IPS-18c (cell line): ENCODE data around the gene CLCN2.
"Not testable (repeated sequence)": the region's sequence is repeated elsewhere in the genome, so short reads cannot be mapped to it uniquely, and the experiment has no call there.

Experiments
- H3K4me3 ChIP-seq: 2 replicates; pipeline ENCODE4 v1.7.0; 2013; ENCODE audit warnings: low read depth, mild to moderate bottlenecking, low read length, moderate library complexity; ENCODE audit not compliant: insufficient read depth
- H3K9me3 ChIP-seq: one replicate; pipeline ENCODE4 v1.6.1; 2013; ENCODE audit warnings: mild to moderate bottlenecking, low read length, moderate library complexity; ENCODE audit not compliant: control insufficient read depth, insufficient read depth

CLCN2 gene

DNA sequence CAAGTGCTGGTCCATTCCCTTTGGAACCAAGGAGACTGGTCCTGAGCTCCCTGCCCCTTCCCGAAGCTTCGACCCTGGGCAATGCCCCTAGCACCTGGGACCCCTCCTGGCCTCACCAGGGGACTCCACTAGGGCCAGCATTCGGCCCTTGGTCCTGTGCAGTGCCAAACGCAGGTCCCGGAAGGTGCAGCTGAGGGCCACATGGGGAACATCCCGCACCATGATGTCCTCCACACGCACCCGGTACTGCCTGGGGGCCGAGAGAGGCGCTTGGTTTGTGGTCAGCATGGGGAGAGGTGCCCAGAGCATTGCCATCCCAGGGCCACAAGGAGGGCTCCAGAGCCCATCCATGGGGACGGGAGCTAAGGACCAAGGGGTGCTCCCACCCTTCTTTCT is 7.9 kb downstream of the CLCN2 start:
- no peak overlapping the region for H3K4me3 ChIP-seq

DNA sequence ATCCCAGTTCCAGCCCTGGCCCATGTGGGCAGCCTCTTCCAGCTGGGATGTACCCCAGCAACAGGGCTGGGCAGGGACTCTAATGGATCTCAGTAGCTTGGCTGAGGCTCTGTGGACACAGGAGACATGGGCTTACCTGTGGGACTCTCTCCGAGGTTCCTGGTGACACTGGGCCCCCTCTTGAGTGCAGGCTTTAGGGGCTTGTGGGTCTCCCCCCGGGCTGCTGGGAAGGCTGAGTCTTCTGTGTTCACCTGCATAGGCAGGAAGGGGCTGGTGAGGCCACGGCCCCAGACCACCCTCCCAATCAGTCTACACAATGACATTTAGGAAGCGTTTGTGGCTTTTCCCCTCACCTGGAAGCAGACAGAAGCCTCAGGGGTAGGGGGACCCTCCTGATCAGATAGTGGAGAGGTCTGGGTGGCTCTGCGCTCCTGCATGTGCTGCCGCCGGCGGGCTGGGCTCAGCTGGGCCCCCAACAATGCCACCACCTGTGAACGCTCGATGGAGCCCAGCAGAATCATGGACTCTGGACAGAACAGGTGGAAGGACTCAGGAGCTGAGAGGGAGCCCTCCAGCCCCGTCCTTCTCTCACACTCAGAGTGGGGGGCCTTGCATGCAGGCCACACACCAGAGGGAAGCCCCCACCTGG is 8.4 kb downstream of the CLCN2 start:
- Histone ChIP-seq H3K4me3 (no peak overlapping the region), H3K9me3 (no peaks in the 10 kb centered on the region)

More for the DNA sequence above, 7.9 kb downstream of the CLCN2 start:
- H3K9me3 ChIP-seq, result no peaks in the 10 kb centered on the region

DNA sequence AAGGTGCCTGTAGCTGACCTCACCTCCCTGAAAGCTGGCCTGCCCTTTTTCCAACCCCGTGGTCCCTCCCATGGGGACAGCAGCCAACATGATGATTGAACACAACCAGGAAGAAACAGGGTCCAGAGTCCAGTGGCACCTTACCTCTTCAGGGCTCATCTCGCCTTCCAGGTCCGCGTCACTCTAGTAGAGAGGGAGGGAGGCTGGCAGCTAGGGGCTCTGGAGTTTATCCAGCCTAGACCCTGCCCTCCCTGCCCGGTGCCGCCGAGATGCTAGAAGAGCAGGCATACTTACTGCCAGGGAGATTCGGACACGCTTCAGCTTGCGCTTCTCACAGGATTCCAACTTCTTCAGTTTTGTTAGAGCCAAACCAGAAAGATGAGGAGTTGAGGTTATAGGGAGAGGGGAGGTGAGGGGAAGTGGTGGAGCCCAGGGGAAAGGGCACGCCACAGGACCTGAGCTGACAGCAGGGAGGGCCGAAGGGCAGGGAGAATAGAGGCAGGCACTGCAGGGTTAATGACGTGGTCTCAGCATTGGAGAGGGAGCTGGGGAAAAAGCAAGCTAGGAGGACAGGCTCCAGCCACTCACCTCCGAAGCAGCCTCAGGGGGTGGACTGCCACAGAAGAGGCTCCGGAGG is 9.1 kb downstream of the CLCN2 start:
- H3K4me3 ChIP-seq, result no peak overlapping the region

DNA sequence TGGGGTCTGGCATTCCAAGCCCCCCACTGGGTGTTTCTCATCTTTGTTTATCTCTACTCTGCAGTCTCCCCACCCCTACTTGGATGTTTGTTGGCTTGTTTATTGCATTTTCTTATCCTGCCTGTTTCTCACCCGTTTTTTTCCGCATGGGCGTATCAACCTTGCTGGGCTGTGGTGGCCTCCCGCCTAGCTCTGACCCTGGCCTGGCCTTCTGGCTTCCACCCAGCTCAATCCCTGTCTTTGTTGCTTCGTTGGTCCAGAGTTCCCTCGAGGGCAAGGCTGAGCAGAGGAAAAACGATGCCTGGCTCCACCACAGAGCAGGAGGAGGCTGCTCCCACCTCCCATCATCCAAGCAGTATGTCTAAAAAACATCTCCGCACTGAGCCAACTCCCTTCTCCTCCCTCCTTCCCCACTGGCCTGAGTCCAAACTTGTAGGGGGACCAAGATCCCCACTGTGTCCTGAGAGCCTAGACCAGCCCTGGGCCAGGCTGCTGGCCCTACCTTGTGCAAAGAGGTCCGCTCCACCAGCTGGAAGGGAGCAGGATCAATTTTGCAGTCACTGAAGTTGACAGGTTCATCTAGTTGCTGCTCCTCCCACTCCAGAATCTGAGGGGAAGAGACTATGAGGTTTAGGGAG is 9.8 kb downstream of the CLCN2 start:
- H3K9me3 ChIP-seq, result no peaks in the 10 kb centered on the region
- no peak overlapping the region for H3K4me3 ChIP-seq

More for the DNA sequence above, 9.1 kb downstream of the CLCN2 start:
- H3K9me3 ChIP-seq, result no peaks in the 10 kb centered on the region

DNA sequence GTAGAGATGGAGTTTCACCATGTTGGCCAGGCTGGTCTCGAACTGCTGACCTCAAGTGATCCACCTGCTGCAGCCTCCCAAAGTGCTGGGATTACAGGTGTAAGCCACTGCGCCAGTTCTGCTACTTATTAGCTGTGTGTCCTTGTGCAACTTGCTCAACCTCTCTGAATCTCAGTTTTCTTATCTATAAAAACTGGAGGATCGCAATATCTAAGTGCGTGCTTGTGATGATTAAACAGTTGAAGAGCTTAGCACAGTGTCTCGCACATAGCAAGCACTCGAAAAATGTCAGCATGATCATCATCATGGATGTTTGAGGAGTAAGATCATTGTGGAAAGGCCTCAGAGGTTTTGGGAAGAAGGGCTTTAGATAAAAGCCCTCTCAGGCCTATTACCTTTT is 10.8 kb downstream of the CLCN2 start:
- Histone ChIP-seq H3K9me3 (no peaks in the 10 kb centered on the region), H3K4me3 (no peak overlapping the region)

DNA sequence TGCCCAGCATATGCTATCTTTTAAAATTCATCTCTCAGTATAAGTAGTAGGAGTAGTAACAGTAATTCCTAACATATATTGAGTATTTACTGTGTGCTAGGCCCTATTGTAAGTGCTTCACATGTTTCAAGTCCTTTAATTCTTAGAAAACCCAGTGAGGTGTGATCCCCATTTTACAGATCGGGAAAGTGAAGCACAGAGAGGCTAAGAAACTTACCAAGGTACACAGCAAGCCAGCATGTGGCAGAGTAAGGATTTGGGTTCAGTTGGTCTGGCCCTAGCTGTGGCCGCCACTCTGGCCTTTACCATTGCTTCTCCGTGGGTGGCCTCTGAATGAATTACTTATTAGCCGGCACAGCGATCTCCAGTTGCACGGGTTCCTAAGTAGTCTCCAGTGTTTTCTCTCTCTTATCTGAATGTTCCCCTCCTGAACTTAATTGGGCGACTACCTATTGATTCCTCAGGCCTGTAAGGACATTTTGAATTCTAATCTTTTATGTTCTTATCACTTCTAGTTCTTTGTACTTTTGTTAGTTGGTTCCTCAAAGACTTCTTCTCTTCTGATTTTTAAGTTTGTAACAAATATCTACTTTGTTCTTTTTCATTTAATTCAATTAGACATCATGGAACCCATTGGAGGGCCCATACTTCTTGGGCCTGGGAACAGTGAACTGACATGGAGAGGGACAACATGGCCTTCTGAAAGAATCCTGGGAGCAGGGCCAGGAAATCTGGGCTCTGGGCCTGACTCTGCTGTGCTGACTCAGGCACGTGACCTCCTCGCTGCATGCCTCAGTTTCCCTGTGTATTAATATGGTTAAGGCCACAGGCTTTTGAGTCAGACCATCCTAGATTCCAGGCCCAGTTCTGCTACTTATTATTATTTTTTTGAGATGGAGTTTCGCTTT is 11.6 kb downstream of the CLCN2 start:
- no peak overlapping the region for H3K4me3 ChIP-seq
- no peaks in the 10 kb centered on the region for H3K9me3 ChIP-seq

DNA sequence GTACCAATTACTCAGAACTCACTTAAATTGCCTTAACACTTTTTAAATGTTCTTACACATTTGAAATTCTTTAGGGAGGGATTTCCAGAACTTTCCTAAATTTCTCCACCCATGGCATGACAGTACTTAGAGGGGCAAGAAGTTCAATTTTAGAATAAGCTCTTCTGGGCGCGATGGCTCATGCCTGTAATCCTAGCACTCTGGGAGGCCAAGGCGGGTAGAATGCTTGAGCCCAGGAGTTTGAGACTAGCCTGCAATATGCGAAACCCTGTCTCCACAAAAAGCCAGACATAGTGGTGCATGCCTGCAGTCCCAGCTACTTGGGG is 13.4 kb downstream of the CLCN2 start:
- no peak overlapping the region for H3K4me3 ChIP-seq
- H3K9me3 ChIP-seq, result no peaks in the 10 kb centered on the region

DNA sequence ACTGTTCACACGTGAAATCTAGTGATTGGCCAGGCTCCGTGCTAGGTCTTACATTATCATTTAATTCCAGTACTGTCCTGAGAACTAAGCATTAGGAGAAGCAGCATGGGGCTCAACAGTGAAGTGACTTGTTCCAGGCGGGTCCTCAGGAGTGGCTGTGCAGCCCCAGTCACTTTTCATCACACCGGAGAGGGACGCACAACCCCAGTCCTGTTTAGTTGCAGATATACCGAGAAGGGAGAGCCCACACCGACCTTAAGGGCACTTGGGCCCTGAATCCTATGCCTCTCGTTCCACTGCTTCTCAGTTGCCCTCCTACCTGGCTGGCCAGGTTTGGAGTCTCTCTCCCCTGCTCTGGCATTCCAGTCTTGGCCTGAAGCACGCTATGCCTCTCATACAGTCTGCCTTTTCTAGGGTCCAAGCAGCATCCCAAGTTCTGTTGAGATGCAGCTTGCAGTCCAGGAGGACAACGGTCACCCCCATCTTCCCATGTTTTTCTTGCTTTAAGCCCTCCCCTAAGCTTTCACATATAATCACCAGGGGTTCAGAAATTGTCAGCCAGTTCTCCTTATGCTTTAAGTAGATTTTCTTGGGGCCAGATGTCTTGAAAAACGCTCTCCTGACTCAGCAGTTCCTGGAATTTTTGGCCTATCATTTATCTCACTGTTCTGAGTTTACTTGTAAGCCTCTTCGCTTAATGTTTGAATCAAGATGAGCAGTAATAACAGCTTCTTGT is 13.9 kb downstream of the CLCN2 start:
- H3K4me3 ChIP-seq, result no peak overlapping the region
- no peaks in the 10 kb centered on the region for H3K9me3 ChIP-seq

DNA sequence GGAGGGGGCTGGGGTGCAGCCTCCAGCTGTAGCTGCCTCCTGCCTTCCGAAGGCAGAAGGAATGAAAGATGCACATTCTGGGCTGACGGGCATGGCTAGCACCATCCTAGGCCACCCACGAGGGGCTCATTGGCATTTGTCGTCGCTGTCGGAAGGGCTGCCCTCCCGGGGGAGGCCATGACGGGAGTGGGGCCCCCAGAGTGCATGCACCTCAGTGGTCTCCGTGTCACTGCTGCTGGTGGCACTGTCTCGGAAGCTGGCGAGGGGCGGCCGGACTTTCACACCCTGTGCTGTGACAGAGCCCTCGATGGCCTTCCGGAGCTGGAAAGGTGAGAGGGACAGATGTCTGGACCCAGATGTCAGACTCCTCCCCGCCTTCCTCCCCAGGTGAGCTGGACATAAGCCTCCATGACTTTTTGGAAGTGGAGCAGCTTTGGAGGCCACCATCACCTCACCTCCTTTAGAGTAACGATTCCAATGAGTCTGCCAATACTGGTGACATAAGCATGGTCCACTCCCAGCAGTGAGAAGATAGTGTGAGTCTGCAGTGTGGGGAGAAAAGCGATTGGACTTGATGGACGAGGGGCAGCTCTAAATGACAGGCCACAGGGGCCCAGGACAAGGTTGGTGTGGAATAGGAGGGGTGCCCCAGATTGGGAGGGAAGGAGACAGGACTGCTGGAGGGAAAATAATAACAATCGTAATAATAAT is 14.8 kb downstream of the CLCN2 start:
- no peak overlapping the region for H3K4me3 ChIP-seq
- H3K9me3 ChIP-seq, result no peaks in the 10 kb centered on the region

DNA sequence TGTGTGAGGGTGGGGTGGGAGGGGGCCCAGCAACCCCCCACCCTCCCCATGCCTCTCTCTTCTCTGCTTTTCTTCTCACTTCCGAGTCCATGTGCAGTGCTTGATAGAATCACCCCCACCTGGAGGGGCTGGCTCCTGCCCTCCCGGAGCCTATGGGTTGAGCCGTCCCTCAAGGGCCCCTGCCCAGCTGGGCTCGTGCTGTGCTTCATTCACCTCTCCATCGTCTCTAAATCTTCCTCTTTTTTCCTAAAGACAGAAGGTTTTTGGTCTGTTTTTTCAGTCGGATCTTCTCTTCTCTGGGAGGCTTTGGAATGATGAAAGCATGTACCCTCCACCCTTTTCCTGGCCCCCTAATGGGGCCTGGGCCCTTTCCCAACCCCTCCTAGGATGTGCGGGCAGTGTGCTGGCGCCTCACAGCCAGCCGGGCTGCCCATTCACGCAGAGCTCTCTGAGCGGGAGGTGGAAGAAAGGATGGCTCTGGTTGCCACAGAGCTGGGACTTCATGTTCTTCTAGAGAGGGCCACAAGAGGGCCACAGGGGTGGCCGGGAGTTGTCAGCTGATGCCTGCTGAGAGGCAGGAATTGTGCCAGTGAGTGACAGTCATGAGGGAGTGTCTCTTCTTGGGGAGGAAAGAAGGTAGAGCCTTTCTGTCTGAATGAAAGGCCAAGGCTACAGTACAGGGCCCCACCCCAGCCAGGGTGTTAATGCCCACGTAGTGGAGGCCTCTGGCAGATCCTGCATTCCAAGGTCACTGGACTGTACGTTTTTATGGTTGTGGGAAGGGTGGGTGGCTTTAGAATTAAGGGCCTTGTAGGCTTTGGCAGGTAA is 15.9 kb downstream of the CLCN2 start:
- no peak overlapping the region for H3K4me3 ChIP-seq
- no peaks in the 10 kb centered on the region for H3K9me3 ChIP-seq

DNA sequence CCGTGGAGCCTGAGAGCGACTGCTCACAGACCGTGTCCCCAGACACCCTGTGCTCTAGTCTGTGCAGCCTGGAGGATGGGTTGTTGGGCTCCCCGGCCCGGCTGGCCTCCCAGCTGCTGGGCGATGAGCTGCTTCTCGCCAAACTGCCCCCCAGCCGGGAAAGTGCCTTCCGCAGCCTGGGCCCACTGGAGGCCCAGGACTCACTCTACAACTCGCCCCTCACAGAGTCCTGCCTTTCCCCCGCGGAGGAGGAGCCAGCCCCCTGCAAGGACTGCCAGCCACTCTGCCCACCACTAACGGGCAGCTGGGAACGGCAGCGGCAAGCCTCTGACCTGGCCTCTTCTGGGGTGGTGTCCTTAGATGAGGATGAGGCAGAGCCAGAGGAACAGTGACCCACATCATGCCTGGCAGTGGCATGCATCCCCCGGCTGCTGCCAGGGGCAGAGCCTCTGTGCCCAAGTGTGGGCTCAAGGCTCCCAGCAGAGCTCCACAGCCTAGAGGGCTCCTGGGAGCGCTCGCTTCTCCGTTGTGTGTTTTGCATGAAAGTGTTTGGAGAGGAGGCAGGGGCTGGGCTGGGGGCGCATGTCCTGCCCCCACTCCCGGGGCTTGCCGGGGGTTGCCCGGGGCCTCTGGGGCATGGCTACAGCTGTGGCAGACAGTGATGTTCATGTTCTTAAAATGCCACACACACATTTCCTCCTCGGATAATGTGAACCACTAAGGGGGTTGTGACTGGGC is 16.7 kb downstream of the CLCN2 start:
- Histone ChIP-seq H3K4me3 (no peak overlapping the region; the same call in 1 of the 2 replicates), H3K9me3 (no peaks in the 10 kb centered on the region)

DNA sequence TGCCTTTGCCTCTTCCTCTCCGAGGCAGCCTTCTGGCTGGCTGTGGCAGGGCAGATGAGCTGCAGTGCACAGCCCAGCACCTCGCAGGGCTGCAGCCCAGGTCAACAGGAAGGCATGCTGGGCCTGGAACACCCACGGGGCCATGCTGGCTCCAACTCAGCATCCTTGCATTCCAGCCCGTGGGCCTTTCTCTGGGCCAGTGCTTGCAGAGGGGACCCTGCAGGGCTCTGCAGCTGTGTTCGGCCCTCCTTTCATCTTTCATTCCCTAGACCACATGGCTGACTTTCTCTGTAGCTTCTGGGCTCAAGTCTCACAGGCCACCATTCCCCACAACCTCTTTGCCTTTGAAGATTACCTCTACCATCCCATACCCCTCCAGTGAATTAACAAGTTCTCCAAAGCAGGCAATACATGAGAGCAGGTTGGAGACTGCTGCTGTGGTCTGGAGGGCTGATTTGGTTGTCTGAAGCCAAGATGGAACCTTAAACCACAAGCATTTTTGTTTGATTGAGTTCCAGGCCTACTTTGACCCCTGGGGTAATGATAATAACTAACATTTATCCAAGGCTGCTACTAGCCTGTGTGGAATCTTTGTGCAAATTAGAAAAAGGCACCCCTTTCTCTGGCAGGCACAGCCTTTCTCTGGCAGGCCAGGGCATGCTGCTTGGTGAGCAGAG is 18.1 kb downstream of the CLCN2 start:
- Histone ChIP-seq H3K4me3 (no peak overlapping the region), H3K9me3 (no peaks in the 10 kb centered on the region)

DNA sequence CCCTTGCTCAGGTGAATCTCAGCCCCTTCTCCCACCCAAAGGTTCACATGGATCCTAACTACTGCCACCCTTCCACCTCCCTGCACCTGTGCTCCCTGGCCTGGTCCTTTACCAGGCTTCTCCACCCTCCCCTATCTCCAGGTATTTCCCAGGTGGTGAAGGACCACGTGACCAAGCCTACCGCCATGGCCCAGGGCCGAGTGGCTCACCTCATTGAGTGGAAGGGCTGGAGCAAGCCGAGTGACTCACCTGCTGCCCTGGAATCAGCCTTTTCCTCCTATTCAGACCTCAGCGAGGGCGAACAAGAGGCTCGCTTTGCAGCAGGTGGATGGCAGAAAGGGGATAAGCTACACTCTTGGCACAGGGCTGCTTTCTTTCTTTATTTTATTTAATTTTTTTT is 19.5 kb downstream of the CLCN2 start:
- no peak overlapping the region for H3K4me3 ChIP-seq
- H3K9me3 ChIP-seq, result no peaks in the 10 kb centered on the region

DNA sequence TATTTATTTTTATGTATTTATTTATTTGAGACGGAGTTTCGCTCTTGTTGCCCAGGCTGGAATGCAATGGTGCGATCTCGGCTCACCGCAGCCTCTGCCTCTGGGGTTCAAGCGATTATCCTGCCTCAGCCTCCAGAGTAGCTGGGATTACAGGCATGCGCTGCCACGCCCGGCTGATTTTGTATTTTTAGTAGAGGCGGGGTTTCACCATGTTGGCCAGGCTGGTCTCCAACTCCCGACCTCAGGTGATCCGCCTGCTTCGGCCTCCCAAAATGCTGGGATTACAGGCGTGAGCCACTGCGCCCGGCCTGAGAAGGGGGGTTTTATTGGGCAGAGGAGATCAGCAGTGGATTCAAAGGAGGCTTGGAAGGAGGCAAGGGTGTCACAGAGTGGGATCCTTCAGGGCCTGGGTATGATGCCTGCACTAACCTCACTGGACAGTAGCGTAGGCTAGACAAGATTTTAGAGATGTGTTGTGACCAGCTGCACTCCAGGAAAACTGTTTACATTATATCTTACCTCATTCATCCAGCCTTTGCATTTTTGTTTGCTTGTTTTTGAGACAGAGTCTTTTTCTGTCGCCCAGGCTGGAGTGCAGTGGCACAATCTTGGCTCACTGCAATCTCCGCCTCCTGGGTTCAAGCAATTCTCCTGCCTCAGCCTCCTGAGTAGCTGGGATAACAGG is 21.8 kb downstream of the CLCN2 start:
- not testable (repeated sequence) for H3K4me3 ChIP-seq

More for the DNA sequence above, 21.8 kb downstream of the CLCN2 start:
- not testable (repeated sequence) for H3K9me3 ChIP-seq
